Lower leg skin (tissue), 4 donors: ENCODE measurements around the gene ZNF316. TPM values are rescaled to one million over a fixed set of nuclear protein-coding genes. Genes with fewer than 3 reads are reported as not detected.
"Not testable (repeated sequence)": the region's sequence is repeated elsewhere in the genome, so short reads cannot be mapped to it uniquely, and the experiment has no call there.

Source experiments
- DNase-seq, 2 donors: peaks; one replicate each; pipeline ENCODE4 v3.0.0-alpha.2; 2019; ENCODE audit warnings: low spot score in 2 of 2
- H3K4me3 ChIP-seq: fragments of 200-600 bp; sonication (generic); 2 replicates; pipeline ENCODE4 v1.5.1; 2017; ENCODE audit warnings: mild to moderate bottlenecking, low read depth; ENCODE audit not compliant: poor library complexity, severe bottlenecking
- CTCF ChIP-seq, 3 donors: fragments of 450-650 bp; IDR thresholded peaks; one replicate each; pipeline ENCODE4 v1.5.1; 2016; ENCODE audit warnings: antibody characterized with exemption in 3 of 3, mild to moderate bottlenecking in 3 of 3, moderate library complexity in 2 of 3
- POLR2A ChIP-seq, 2 donors: fragments of 450-650 bp; IDR thresholded peaks; one replicate each; pipeline ENCODE4 v1.6.1; 2016 to 2017; ENCODE audit warnings: antibody characterized with exemption in 2 of 2, mild to moderate bottlenecking in 1 of 2, moderate library complexity in 1 of 2
- WGBS, 2 donors: methylation state at CpG; one replicate each; pipeline ENCODE4 v1.1.5; 2018; 5-methylcytosine and 5-hydroxymethylcytosine counted together
- intact Hi-C: fragments of 100-400 bp; cut with DNase I; formaldehyde crosslinking; loops from one replicate; pipeline ENCODE4 v1.15.0; 2023; ENCODE audit warnings: low total_unique reads
- total RNA-seq, 4 donors: library from RNA; depleted of rRNA; stranded (reverse); fragments of >200 nt; gene quantifications; one replicate each; pipeline ENCODE4 v1.1.0, GENCODE V29; 2016

The ZNF316 gene
- total RNA-seq, 4 donors from 2014 or later, result 30.6 to 63.6 (median 35.6) TPM

- peak in 1 of 2 donors; percentile 74 for DNase-seq
- WGBS, 2 donors, result 91 to 95% methylated on average over 48 of the region's 48 CpGs
- intact Hi-C loops, result no loop called here
- TF ChIP-seq POLR2A (IDR thresholded peaks at IDR 0.05) (no peak), CTCF (IDR thresholded peaks at IDR 0.05) (no peak)
- H3K4me3 ChIP-seq, result no peak overlapping the region
Observed at GRCh38 chr7:6654842-6655610, 17.9 kb downstream of the ZNF316 start.

- WGBS, 2 donors, result 92 to 93% methylated on average over 17 of the region's 17 CpGs
- peak in 1 of 2 donors; percentile 78 for DNase-seq
- TF ChIP-seq CTCF (IDR thresholded peaks at IDR 0.05) (no peak), POLR2A (IDR thresholded peaks at IDR 0.05) (no peak)
- no peak overlapping the region for H3K4me3 ChIP-seq
- intact Hi-C loops, result no loop called here
Observed at GRCh38 chr7:6655636-6656385, 18.7 kb downstream of the ZNF316 start.

- TF ChIP-seq CTCF (IDR thresholded peaks at IDR 0.05) (no peak), POLR2A (IDR thresholded peaks at IDR 0.05) (no peak)
- intact Hi-C loops, result no loop called here
- peak in 1 of 2 donors; percentile 82 for DNase-seq
- WGBS, 2 donors, result 96 to 97% methylated on average over 9 of the region's 9 CpGs
- H3K4me3 ChIP-seq, result no peak overlapping the region
Observed at GRCh38 chr7:6656413-6656812, 19.3 kb downstream of the ZNF316 start.

- TF ChIP-seq CTCF (IDR thresholded peaks at IDR 0.05) (no peak), POLR2A (IDR thresholded peaks at IDR 0.05) (no peak)
- intact Hi-C loops, result no loop called here
- no peak for DNase-seq
- WGBS, 2 donors, result 27 to 28% methylated on average over 11 of the region's 11 CpGs
- no peak overlapping the region for H3K4me3 ChIP-seq
Observed at GRCh38 chr7:6658618-6659345, 21.7 kb downstream of the ZNF316 start.

GRCh38 chr7:6670851-6671250 is 33.7 kb downstream of the ZNF316 start:
- DNase-seq, intact Hi-C loops, H3K4me3 ChIP-seq: not testable (repeated sequence)
- no CpG with 5 or more reads among the region's 34 CpGs for WGBS, 2 donors
